Right renal pelvis (tissue), 4 donors: Measurements from ENCODE around the gene NODAL. TPM values are rescaled to one million over a fixed set of nuclear protein-coding genes. Genes with fewer than 3 reads are reported as not detected.

Experiments
- DNase-seq, 4 donors: peaks; one replicate each; pipeline ENCODE4 v3.0.0-alpha.2; 2013; ENCODE audit warnings: low read depth in 4 of 4, low spot score in 3 of 4, missing footprints in 1 of 4
- polyA plus RNA-seq, 4 donors: library from polyadenylated mRNA; unstranded; fragments of 120-200 nt; gene quantifications; one replicate each; pipeline ENCODE4 v1.2.1, GENCODE V29; 2013; ENCODE audit not compliant: insufficient read length in 4 of 4

Gene NODAL
- polyA plus RNA-seq, 4 donors, result 0.15 to 0.22 (median 0.17) TPM

GRCh38 chr10:70465278-70465677, 23.8 kb upstream of the NODAL start:
- no peak for DNase-seq

GRCh38 chr10:70462349-70462984, 21.0 kb upstream of the NODAL start:
- DNase-seq, result no peak

- no peak for DNase-seq
Observed at GRCh38 chr10:70461397-70462348, 20.2 kb upstream of the NODAL start.

- DNase-seq, result no peak
Observed at GRCh38 chr10:70459774-70460490, 18.5 kb upstream of the NODAL start.

- no peak for DNase-seq
Observed at GRCh38 chr10:70459061-70459773, 17.7 kb upstream of the NODAL start.

GRCh38 chr10:70458329-70459060, 17.0 kb upstream of the NODAL start:
- DNase-seq, result peak in 1 of 4 donors; percentile 40

GRCh38 chr10:70457759-70458305, 16.4 kb upstream of the NODAL start:
- no peak for DNase-seq

- DNase-seq, result no peak
Observed at GRCh38 chr10:70456164-70456563, 14.7 kb upstream of the NODAL start.

- DNase-seq, result no peak
Observed at GRCh38 chr10:70455213-70455630, 13.7 kb upstream of the NODAL start.

- no peak for DNase-seq
Observed at GRCh38 chr10:70448236-70448635, 6.8 kb upstream of the NODAL start.

GRCh38 chr10:70445718-70446657, 4.5 kb upstream of the NODAL start:
- no peak for DNase-seq

GRCh38 chr10:70444744-70445143, 3.3 kb upstream of the NODAL start:
- no peak for DNase-seq

- DNase-seq, result no peak
Observed at GRCh38 chr10:70442332-70442988, 979 bp upstream of the NODAL start.

GRCh38 chr10:70441895-70442309, 421 bp upstream of the NODAL start:
- DNase-seq, result no peak

- DNase-seq, result no peak
Observed at GRCh38 chr10:70440296-70441160, 953 bp downstream of the NODAL start.

GRCh38 chr10:70437721-70438120, 3.8 kb downstream of the NODAL start:
- DNase-seq, result no peak
